Thyroid gland (tissue), 4 donors: ENCODE data around the gene CTDSPL.

Experiments
- CTCF ChIP-seq, 6 experiments: fragments of 200-600 bp in 3 of 6; fragments of 450-650 bp in 3 of 6; sonication (generic) in 3 of 6; IDR thresholded peaks; one replicate each; pipeline ENCODE4 v1.5.1; 2016 to 2019; ENCODE audit warnings: antibody characterized with exemption in 6 of 6, mild to moderate bottlenecking in 2 of 6, inconsistent platforms in 1 of 6, moderate library complexity in 1 of 6
- POLR2A ChIP-seq, 2 donors: fragments of 450-650 bp; IDR thresholded peaks; one replicate each; pipeline ENCODE4 v1.6.1; 2017; ENCODE audit warnings: antibody characterized with exemption in 2 of 2, mild to moderate bottlenecking in 2 of 2, moderate library complexity in 1 of 2

GRCh38 chr3:38026856-38027255 lies 165.2 kb downstream of the CTDSPL start:
- TF ChIP-seq CTCF (IDR thresholded peaks at IDR 0.05) (no peak), POLR2A (IDR thresholded peaks at IDR 0.05) (no peak)
